GM18909 (cell line): ENCODE data around the gene FERMT1.
"Not testable (repeated sequence)": the region's sequence is repeated elsewhere in the genome, so short reads cannot be mapped to it uniquely, and the experiment has no call there.

ENCODE experiments used
- ATAC-seq: cut with Tn5 transposase; IDR thresholded peaks from one replicate; pipeline ENCODE4 v1.9.1; 2021; ENCODE audit warnings: mild to moderate bottlenecking; ENCODE audit not compliant: unreplicated experiment, poor library complexity

The FERMT1 gene

GRCh38 chr20:6120491-6120988 is 2.3 kb downstream of the FERMT1 start:
- ATAC-seq: no peak

DNA sequence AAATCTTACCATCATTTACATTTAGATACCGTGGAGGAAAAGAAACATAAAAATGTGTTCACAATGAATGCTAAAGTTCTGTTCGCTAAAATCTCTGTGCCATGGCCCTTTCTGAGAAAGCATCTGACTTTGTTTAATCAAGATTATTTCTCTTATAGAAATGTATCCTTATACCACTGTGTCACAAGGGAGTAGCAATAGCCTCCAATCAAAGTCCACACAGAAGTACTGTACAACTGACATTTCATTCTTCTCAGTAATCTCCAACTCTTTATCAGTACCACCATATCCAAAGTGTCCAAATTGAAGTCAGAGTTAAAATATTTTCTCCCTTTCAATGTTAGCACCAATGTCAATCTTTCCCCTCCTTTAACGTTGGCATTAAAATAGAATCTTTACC is 6.1 kb downstream of the FERMT1 start:
- ATAC-seq: no peak

GRCh38 chr20:6115221-6115895 is 7.5 kb downstream of the FERMT1 start:
- no peak for ATAC-seq

DNA sequence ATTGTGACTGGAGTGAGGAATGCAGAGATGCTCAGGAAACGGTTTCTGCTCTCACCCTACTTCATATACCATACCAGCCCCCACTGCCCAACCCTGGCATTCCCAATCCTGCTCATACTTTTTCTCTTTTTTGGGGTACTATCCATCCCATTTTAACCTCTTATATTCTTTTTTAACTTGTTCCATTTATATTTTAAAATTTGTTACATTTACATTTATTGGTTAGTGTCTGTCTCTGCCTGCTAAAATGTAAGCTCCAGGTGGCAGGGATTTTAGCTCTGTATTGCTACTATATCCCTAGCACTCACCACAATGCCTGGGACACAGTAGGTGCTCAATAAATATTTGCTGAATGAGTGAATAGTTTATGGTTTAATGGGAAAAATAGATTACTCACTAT is 8.1 kb downstream of the FERMT1 start:
- no peak for ATAC-seq

DNA sequence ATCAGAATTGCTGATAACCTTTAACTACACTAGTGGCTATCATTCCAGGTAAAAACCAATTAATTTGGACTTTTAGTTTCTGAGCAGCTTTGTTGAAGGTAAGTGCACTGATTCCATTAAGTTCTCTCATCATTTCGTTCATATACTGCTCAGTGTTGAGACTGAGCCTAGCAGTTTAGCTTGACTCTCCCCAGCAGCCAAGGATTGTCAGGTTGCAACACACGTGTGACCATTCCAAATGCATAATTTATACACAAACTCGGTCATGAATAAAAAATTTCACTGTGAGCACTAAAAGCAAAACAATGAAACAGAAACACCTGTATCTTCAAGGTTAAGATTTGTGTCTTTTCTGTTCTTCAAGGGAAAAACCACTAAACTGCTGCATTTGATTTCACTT is 8.9 kb downstream of the FERMT1 start:
- ATAC-seq: no peak

DNA sequence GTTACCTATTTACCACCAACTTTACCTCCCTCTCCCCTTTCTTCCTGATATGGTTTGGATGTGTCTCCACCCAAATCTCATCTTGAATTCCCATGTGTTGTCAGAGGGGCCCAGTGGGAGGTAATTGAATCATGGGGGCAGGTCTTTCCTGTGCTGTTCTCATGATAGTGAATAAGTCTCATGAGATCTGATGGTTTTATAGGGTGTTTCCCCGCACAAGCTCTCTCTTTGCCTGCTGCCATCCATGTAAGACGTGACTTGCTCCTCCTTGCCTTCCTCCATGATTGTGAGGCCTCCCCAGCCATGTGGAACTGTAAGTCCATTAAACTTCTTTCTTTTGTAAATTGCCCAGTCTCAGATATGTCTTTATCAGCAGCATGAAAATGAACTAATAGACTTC is 9.9 kb downstream of the FERMT1 start:
- not testable (repeated sequence) for ATAC-seq

DNA sequence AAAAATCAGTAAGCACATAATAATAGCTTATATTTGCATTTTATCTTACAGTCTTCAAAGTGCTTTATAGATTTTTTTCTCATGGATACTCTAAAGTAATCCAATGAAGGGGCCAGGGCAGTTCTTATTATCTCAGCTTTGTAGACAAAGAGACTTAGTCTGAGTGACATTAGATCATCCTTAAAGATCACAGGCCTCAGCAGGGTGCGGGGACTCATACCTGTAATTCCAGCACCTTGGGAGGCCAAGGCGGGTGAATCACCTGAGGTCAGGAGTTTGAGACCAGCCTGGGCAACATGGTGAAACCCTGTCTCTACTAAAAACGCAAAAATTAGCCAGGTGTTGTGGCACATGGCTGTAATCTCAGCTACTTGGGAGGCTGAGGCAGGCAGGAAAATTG is 14.5 kb downstream of the FERMT1 start:
- ATAC-seq: no peak

DNA sequence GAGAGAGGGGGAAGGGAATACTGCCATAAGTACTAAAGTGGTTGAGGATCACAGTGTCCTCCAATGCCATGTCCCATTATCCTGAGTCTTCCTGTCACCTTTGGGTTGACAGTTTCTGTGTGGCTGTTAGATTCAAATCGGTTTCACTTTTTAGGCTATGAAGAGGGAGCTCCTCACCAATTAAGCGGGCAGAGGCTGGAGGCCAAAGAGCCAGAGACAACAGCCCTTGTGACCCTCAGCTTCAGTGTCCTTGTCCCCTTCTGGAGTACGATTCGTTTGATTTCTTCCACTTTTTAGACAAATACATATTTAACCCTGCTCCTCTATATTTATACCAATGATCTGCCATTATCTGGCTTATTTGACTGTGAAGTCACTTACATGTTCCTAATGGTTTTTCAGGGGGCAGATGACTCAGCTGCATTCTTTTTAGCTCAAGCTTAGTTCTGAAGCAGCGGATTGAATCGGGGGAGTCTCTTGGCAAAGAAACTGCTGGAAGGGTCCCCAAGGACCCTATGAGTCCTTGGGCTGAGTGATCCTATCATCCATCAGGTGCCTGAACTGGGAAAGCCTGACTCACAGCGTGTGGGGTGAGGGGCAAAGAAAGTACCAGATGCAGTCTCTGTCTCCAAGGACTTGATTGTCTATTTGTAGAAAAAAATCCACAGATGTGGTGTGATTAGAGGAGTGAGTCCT is 18.2 kb downstream of the FERMT1 start:
- no peak for ATAC-seq

DNA sequence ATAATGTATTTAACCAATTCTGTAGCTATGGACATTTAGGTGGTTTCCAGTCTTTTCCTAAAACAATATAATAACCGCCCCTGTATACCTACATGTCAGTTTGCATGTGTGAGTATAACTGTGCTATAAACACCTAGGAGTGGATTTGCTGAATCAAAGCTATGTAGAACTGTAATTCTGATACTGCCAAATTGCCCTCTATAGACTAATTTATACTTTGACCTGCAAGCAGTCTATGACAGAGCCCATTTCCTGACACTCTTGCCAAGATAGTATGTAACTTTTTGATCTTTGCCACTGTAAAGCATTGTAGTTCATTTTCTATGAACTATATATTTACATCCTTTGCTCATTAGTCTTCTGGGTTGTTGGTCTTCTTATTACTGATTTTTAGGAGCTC is 19.5 kb downstream of the FERMT1 start:
- no peak for ATAC-seq

DNA sequence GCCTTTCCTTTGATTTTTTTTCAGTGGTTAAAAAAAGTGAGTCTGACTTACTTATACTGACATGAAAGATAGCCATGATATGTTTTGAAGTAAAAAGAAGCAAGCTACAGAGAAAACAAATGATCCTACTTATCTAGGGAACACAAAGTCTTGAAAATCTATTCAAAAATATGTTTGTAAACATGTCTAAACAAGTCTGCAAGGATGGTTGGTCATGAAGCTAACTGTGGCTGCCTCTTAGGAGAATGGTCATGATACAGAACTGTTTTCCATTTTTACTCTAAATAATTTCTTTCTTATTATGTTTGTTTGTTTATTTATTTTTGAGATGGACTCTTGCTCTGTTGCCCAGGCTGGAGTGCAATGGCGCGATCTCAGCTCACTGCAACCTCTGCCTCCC is 21.5 kb downstream of the FERMT1 start:
- ATAC-seq: no peak

- no peak for ATAC-seq
These were observed 22.6 kb downstream of the FERMT1 start for GRCh38 chr20:6100246-6100645.

- ATAC-seq: no peak
These were observed 23.0 kb downstream of the FERMT1 start for GRCh38 chr20:6099819-6100218.

- ATAC-seq: no peak
These were observed 27.4 kb downstream of the FERMT1 start for GRCh38 chr20:6095409-6095808.

DNA sequence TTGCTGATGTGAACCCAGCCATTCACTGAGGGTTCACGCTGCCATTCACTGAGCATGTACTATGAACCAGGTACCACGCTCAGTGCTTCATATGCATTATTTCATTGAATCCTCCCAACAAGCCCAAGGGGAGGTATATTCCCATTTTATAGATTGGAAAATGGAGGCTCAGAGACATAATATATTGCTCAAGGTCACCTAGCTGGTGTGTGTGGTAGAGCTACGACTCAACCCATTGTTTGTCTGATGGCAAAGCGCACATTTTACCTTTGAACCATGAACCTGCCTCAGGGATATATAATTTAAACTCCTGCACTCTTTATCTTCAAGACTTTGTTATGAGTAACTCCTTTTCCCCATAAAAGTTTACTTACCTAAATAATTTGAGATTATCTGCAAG is 28.3 kb downstream of the FERMT1 start:
- no peak for ATAC-seq

DNA sequence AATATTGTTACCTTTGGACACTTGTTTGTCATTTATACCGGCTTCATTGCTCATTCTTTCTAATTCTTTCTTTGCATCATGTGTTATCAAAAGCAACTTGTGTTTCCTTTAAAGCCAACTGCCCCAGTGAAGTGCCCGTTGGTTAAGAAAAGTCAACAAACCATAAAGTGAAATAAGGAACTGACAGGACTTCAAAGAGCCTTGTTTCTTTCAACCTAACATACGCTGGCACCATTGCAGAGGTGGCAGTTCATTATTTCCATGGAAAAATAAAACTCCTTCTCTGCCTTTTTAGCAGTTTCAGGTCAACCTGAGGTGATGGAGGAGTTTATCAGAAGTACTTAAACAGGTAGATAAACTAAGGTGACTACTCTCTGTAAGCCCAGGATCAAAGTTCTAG is 28.8 kb downstream of the FERMT1 start:
- ATAC-seq: no peak

- no peak for ATAC-seq
These were observed 31.2 kb downstream of the FERMT1 start for GRCh38 chr20:6091661-6092060.

DNA sequence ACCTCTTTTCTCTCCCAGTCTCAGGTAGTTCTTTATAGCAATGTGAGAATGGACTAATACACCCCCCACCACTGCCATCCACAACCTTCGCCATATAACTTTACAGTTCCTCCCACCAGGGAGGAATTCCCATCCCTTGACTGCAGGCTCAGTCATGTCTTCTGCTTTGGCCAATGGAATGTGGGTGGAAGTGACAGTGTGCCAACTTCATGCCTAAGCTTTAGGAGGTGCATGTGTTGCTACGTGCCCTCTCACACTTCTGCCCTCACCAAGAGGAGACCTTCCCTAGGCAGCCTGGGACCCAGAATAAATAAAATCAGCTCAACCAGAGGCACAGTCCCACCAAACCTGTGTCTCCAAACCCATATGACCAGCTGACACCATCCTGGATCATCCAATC is 36.0 kb downstream of the FERMT1 start:
- ATAC-seq: no peak

DNA sequence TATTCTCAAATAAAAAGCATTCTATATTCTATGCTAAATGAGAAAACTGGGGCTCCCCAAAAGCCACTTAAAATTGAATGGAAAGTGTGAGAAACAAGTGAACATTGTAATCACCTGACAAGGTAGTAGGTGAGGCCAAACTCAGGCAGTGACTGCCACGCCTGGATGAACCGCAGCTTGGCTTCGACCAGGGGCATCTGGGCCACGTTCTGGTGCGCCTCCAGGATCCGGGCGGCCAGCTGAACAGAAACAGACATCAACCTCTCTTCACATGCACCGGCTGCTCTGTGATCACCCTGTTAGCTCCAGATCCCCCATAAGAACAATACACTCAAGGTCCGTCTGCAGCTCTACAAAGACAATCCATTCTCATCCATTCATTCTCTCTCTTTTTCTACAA is 38.9 kb downstream of the FERMT1 start:
- no peak for ATAC-seq

GRCh38 chr20:6081236-6081635 is 41.6 kb downstream of the FERMT1 start:
- no peak for ATAC-seq

- no peak for ATAC-seq
These were observed 43.8 kb downstream of the FERMT1 start for GRCh38 chr20:6079016-6079415.

GRCh38 chr20:6075428-6076219 is 47.2 kb downstream of the FERMT1 start:
- no peak for ATAC-seq
